ENCODE data around the gene NSMF. TPM values are rescaled to one million over a fixed set of nuclear protein-coding genes. Genes with fewer than 3 reads are reported as not detected.
A peak's percentile ranks its signal among the peaks of the same experiment; 100 is the strongest.

The NSMF gene
- total RNA-seq, 1 donor from 2014 or later: 20.7 TPM

DNA sequence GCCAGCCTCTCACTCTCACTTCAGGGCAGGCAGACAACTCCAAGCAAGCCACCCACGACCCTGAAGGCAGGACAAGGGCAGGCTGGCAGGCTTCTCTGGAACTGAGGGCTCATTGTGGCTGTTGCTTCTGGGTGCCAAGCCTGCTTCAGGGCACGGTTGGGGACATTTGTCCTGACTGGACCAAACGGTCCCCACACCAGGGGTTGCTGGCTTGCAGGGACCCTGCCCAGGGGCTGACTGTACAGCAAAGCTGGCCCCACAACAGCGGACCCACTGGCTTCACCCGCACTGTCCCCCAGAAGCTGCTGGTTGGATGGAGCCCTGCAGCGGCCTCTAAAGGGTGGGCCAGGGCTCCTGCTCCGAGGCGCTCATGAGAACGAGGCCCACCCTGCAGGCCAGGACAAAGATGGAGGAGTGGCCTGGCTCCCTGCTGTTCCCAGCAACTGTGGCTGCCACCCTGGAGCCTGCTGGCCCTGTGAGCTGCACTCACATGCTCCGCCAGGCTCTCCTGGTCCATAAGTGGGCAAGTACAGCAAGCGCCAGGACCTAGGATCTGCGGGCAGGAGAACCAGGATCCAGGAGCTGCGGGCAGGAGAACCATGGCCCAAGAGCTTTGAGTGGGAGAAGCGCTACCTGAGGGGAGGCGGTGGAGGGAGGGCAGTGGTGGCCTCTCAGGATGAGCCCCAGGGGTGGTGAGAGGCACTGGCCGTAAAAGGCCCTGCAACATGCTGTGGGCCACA is 34.4 kb upstream of the NSMF start:
- intact Hi-C loops (cut with DNase I): no loop called here
- DNase-seq: no peak

DNA sequence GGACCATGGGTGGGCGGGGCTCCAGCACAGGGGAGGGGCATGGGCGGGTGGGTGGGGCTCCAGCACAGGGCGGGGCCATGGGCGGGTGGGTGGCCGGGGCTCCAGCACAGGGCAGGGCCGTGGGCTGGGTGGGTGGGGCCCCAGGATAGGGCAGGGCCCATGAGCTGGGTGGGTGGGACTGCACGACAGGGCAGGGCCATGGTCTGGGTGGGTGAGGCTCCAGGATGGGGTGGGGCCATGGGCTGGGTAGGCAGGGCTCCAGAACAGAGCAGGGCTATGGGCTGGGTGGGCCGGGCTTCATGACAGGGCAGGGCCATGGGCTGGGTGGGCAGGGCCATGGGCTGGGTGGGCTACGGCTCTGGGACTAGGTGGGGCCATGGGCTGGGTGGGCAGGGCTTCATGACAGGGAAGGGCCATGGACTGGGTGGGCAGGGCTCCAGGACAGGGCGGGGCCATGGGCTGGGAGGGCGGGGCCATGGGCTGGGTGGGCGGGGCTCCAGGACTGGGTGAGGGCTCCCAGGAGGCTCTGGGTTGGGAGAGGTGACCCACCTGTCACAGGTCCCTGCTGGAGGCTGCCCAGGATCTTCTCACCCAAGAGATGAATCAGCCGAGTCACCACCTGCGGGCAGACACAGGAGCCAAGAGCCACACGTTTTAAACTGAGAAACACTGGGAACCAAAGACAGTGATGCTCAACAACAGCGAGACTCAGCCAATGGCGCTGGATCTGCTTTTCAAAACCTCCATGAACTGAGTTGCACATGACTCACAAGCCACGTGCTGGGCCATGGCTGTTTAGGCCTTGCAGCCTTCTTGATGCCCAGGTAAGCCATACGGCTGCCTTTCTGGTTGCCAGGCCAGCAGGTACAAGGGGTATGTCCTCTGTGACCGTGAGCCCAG is 33.6 kb upstream of the NSMF start:
- DNase-seq: no peak
- H3K36me3 ChIP-seq: peaks cover 5% of the 10 kb centered on the region
- peak; percentile 13 to 14 for ATAC-seq
- no peak overlapping the region for H3K27ac ChIP-seq
- H3K4me1 ChIP-seq: no peaks in the 10 kb centered on the region
- no peaks in the 10 kb centered on the region for H3K27me3 ChIP-seq (ENCODE audit: low read depth)
- no peaks in the 10 kb centered on the region for H3K9me3 ChIP-seq
- no peak for TF ChIP-seq CTCF (IDR thresholded peaks at IDR 0.05)
- intact Hi-C loops (cut with DNase I): no loop called here
- no peak overlapping the region for H3K4me3 ChIP-seq

More for the DNA sequence above, 34.4 kb upstream of the NSMF start:
- H3K9me3 ChIP-seq: no peaks in the 10 kb centered on the region
- no peaks in the 10 kb centered on the region for H3K4me1 ChIP-seq
- no peaks in the 10 kb centered on the region for H3K27me3 ChIP-seq (ENCODE audit: low read depth)
- no peak for TF ChIP-seq CTCF (IDR thresholded peaks at IDR 0.05)
- no peak overlapping the region for H3K4me3 ChIP-seq
- H3K27ac ChIP-seq: no peak overlapping the region
- ATAC-seq: peak in 1 of 2 donors; percentile 22
- peaks cover 5% of the 10 kb centered on the region for H3K36me3 ChIP-seq

DNA sequence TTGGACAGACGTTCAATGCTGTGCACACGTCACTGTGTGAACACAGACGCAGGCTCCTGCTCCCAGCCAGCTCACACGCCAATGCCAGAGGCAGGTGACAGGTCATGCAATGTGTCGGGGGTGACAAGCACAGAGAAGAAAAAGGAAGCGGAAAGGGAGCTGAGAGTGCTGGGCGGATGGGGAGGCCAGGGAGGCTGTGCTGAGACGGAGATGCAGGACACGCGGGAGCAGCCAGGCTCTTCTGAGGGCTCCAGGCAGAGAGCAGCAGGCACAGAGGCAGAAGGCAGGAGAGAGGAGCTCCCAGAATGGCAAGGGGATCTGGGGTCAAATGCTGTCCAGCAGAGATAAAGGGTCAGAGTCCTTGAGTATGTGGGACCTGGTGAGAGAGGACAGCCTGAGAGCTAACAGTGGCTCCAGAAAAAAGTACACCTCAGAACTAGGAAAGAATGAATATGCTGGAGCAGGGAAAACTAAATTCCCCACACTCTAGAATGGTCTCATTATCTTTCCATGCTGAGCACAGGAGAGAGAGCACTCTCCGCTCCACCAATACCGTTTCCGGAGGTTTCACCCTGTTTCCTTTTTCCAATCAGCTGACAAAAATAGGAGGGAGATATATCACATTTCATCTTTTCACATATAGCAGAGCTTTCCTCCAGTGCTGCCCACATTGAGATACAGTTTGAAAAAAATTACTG is 32.8 kb upstream of the NSMF start:
- ATAC-seq: no peak
- intact Hi-C loops (cut with DNase I): no loop called here

GRCh38 chr9:137490532-137491186 is 31.5 kb upstream of the NSMF start:
- Histone ChIP-seq H3K9me3 (no peaks in the 10 kb centered on the region), H3K4me3 (no peak overlapping the region), H3K27ac (no peak overlapping the region), H3K27me3 (ENCODE audit: low read depth) (no peaks in the 10 kb centered on the region), H3K4me1 (no peaks in the 10 kb centered on the region), H3K36me3 (peaks cover 5% of the 10 kb centered on the region)
- ATAC-seq: no peak
- intact Hi-C loops (cut with DNase I): no loop called here
- TF ChIP-seq CTCF (IDR thresholded peaks at IDR 0.05): no peak
- DNase-seq: no peak

More for the DNA sequence above, 32.8 kb upstream of the NSMF start:
- no peaks in the 10 kb centered on the region for H3K27me3 ChIP-seq (ENCODE audit: low read depth)
- no peak overlapping the region for H3K4me3 ChIP-seq
- no peaks in the 10 kb centered on the region for H3K4me1 ChIP-seq
- TF ChIP-seq CTCF (IDR thresholded peaks at IDR 0.05): no peak
- H3K9me3 ChIP-seq: no peaks in the 10 kb centered on the region
- H3K27ac ChIP-seq: no peak overlapping the region
- no peak for DNase-seq
- peaks cover 5% of the 10 kb centered on the region for H3K36me3 ChIP-seq

DNA sequence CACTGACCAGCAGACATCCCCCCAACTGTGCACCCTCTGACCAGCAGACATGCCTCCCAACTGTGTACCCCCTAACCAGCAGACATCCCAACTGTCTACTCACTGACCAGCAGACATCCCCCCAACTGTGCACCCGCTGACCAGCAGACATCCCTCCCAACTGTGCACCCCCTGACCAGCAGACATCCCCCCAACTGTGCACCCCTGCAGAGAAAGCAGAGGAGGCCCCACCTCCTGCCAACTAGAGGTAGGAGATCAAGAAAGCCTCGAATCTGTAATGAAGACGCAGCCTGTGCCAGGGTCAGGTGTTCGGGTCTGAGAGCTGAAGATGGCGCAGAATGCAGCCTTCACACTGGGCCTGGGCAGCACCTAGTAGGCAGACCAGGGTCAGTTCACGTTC is 29.8 kb upstream of the NSMF start:
- no peaks in the 10 kb centered on the region for H3K4me1 ChIP-seq
- H3K27me3 ChIP-seq (ENCODE audit: low read depth): no peaks in the 10 kb centered on the region
- H3K4me3 ChIP-seq: no peak overlapping the region
- H3K9me3 ChIP-seq: no peaks in the 10 kb centered on the region
- TF ChIP-seq CTCF (IDR thresholded peaks at IDR 0.05): no peak
- intact Hi-C loops (cut with DNase I): no loop called here
- no peak overlapping the region for H3K27ac ChIP-seq
- DNase-seq (no peak), ATAC-seq (no peak)
- H3K36me3 ChIP-seq: peaks cover 5% of the 10 kb centered on the region
